ENCODE measurements around the gene HDAC4. TPM values are rescaled to one million over a fixed set of nuclear protein-coding genes. Genes with fewer than 3 reads are reported as not detected.

Gene HDAC4
- total RNA-seq, 2 donors from 2014 or later: 8.1 to 20.1 TPM

- Histone ChIP-seq H3K4me3 (no peak overlapping the region), H3K27ac (peak overlapping the region in 1 of 2 donors; percentile 4), H3K36me3 (no peaks in the 10 kb centered on the region), H3K9me3 (no peaks in the 10 kb centered on the region), H3K27me3 (no peaks in the 10 kb centered on the region), H3K4me1 (peaks cover 0 to 40% of the 10 kb centered on the region in 2 donors)
- no peak for TF ChIP-seq CTCF (IDR thresholded peaks at IDR 0.05)
- no peak for DNase-seq (ENCODE audit: low spot score)
These were observed 166.3 kb downstream of the HDAC4 start for GRCh38 chr2:239234191-239235175.

GRCh38 chr2:239233576-239233975 lies 167.2 kb downstream of the HDAC4 start:
- no peaks in the 10 kb centered on the region for H3K9me3 ChIP-seq
- no peaks in the 10 kb centered on the region for H3K27me3 ChIP-seq
- H3K27ac ChIP-seq: no peak overlapping the region
- peaks cover 0 to 37% of the 10 kb centered on the region in 2 donors for H3K4me1 ChIP-seq
- TF ChIP-seq CTCF (IDR thresholded peaks at IDR 0.05): no peak
- no peaks in the 10 kb centered on the region for H3K36me3 ChIP-seq
- no peak for DNase-seq (ENCODE audit: low spot score)
- H3K4me3 ChIP-seq: no peak overlapping the region

- TF ChIP-seq CTCF (IDR thresholded peaks at IDR 0.05): no peak
- H3K4me1 ChIP-seq: peaks cover 0 to 34% of the 10 kb centered on the region in 2 donors
- H3K27me3 ChIP-seq: no peaks in the 10 kb centered on the region
- DNase-seq (ENCODE audit: low spot score): no peak
- H3K36me3 ChIP-seq: no peaks in the 10 kb centered on the region
- H3K9me3 ChIP-seq: no peaks in the 10 kb centered on the region
- H3K4me3 ChIP-seq: no peak overlapping the region
- no peak overlapping the region for H3K27ac ChIP-seq
These were observed 168.6 kb downstream of the HDAC4 start for GRCh38 chr2:239232195-239232578.

- Histone ChIP-seq H3K4me1 (peaks cover 0 to 34% of the 10 kb centered on the region in 2 donors), H3K36me3 (no peaks in the 10 kb centered on the region), H3K27me3 (no peaks in the 10 kb centered on the region), H3K9me3 (no peaks in the 10 kb centered on the region), H3K27ac (no peak overlapping the region), H3K4me3 (no peak overlapping the region)
- DNase-seq (ENCODE audit: low spot score): no peak
- TF ChIP-seq CTCF (IDR thresholded peaks at IDR 0.05): no peak
These were observed 169.3 kb downstream of the HDAC4 start for GRCh38 chr2:239231231-239232194.

- H3K4me1 ChIP-seq: peaks cover 0 to 39% of the 10 kb centered on the region in 2 donors
- H3K4me3 ChIP-seq: no peak overlapping the region
- H3K36me3 ChIP-seq: no peaks in the 10 kb centered on the region
- H3K27me3 ChIP-seq: no peaks in the 10 kb centered on the region
- no peak for TF ChIP-seq CTCF (IDR thresholded peaks at IDR 0.05)
- no peak for DNase-seq (ENCODE audit: low spot score)
- H3K9me3 ChIP-seq: no peaks in the 10 kb centered on the region
- no peak overlapping the region for H3K27ac ChIP-seq
These were observed 170.3 kb downstream of the HDAC4 start for GRCh38 chr2:239230318-239231052.

Measured in right atrium auricular region (tissue), 2 donors.